SU-DHL-6 (cell line): ENCODE measurements around the gene MYOD1.

ENCODE experiments used
- H2AFZ ChIP-seq: fragments of 200-600 bp; sonication (generic); 2 replicates; pipeline ENCODE4 v1.6.1; 2014; ENCODE audit warnings: low read depth, mild to moderate bottlenecking, moderate library complexity, mixed read lengths, antibody characterized with exemption, low read length; ENCODE audit not compliant: severe bottlenecking
- H3F3A ChIP-seq: fragments of 200-600 bp; shearing (Covaris generic); 2 replicates; pipeline ENCODE4 v1.6.0; 2016; ENCODE audit warnings: antibody characterized with exemption, mild to moderate bottlenecking; ENCODE audit not compliant: insufficient read depth
- H3K27ac ChIP-seq: fragments of 200-600 bp; sonication (generic); 2 replicates; pipeline ENCODE4 v1.5.1; 2016; ENCODE audit warnings: low read depth, mild to moderate bottlenecking, low read length, moderate library complexity, mixed read lengths
- H3K27me3 ChIP-seq: fragments of 200-600 bp; sonication (generic), shearing (Covaris generic); 2 replicates; pipeline ENCODE4 v1.6.0; 2014; ENCODE audit warnings: mild to moderate bottlenecking, low read length
- H3K36me3 ChIP-seq: fragments of 200-600 bp; sonication (generic); 2 replicates; pipeline ENCODE4 v1.6.1; 2014; ENCODE audit warnings: mild to moderate bottlenecking, low read length, mixed read lengths
- H3K4me2 ChIP-seq: fragments of 300-600, 200-600 bp; shearing (Covaris generic), sonication (generic); 2 replicates; pipeline ENCODE4 v1.6.0; 2014; ENCODE audit warnings: low read length, low read depth, mild to moderate bottlenecking; ENCODE audit not compliant: poor library complexity, severe bottlenecking
- H3K4me3 ChIP-seq: fragments of 200-600 bp; sonication (generic); 2 replicates; pipeline ENCODE4 v1.5.1; 2014; ENCODE audit warnings: antibody characterized with exemption, low read length, mild to moderate bottlenecking, mixed read lengths; ENCODE audit not compliant: insufficient read depth, poor library complexity, severe bottlenecking
- H3K79me2 ChIP-seq: fragments of 200-600 bp; sonication (generic); 2 replicates; pipeline ENCODE4 v1.6.1; 2014; ENCODE audit warnings: mild to moderate bottlenecking, low read length, moderate library complexity; ENCODE audit not compliant: insufficient read depth
- H3K9ac ChIP-seq: fragments of 200-600 bp; sonication (generic); 2 replicates; pipeline ENCODE4 v1.7.0; 2014; ENCODE audit warnings: mild to moderate bottlenecking, low read length
- H3K9me2 ChIP-seq: fragments of 200-600 bp; sonication (generic); replicated peaks from 2 replicates; pipeline ENCODE4 v1.6.1; 2014; ENCODE audit warnings: low read length; ENCODE audit not compliant: insufficient read depth
- H3K9me3 ChIP-seq: fragments of 200-600 bp; sonication (generic); 2 replicates; pipeline ENCODE4 v1.6.1; 2014; ENCODE audit warnings: low read length, mixed read lengths; ENCODE audit not compliant: insufficient read depth
- H4K20me1 ChIP-seq: fragments of 200-600 bp; sonication (generic); 2 replicates; pipeline ENCODE4 v1.6.1; 2014; ENCODE audit warnings: low read depth, mild to moderate bottlenecking, antibody characterized with exemption, low read length, moderate library complexity, mixed read lengths
- CTCF ChIP-seq: fragments of 200-600 bp; sonication (generic); IDR thresholded peaks from one replicate; pipeline ENCODE4 v1.5.1; 2017; ENCODE audit warnings: antibody characterized with exemption, mild to moderate bottlenecking, low read length, moderate library complexity; ENCODE audit not compliant: insufficient read depth, poor library complexity, severe bottlenecking
- EZH2phosphoT487 ChIP-seq: fragments of 200-600 bp; sonication (generic), shearing (Covaris generic); conservative IDR thresholded peaks from 2 replicates; pipeline ENCODE4 v1.6.1; 2018; ENCODE audit warnings: mild to moderate bottlenecking, antibody characterized with exemption, low read length, moderate library complexity, mixed read lengths

Gene MYOD1

GRCh38 chr11:17771415-17771814 lies 52.0 kb downstream of the MYOD1 start:
- no peak overlapping the region for H3K27ac ChIP-seq
- no peaks in the 10 kb centered on the region for H3K9me3 ChIP-seq
- no peaks in the 10 kb centered on the region for H3K79me2 ChIP-seq
- TF ChIP-seq EZH2phosphoT487 = no peak
- no peak for TF ChIP-seq CTCF
- H2AFZ ChIP-seq = no peak overlapping the region
- no peaks in the 10 kb centered on the region for H4K20me1 ChIP-seq
- no peak overlapping the region for H3K4me2 ChIP-seq
- H3F3A ChIP-seq = no peaks in the 10 kb centered on the region
- no peaks in the 10 kb centered on the region for H3K36me3 ChIP-seq
- H3K27me3 ChIP-seq = no peaks in the 10 kb centered on the region
- H3K9me2 ChIP-seq = no peaks in the 10 kb centered on the region
- H3K9ac ChIP-seq = no peak overlapping the region
- no peak overlapping the region for H3K4me3 ChIP-seq
